H9 (cell line): ENCODE measurements around the gene SETBP1. TPM values are rescaled to one million over a fixed set of nuclear protein-coding genes. Genes with fewer than 3 reads are reported as not detected.

Experiments
- DNase-seq: peaks from one replicate; pipeline ENCODE4 v3.0.0-alpha.2; 2017
- H2AFZ ChIP-seq: one replicate; pipeline ENCODE4 v1.6.1; 2013; ENCODE audit warnings: mild to moderate bottlenecking, low read length, control low read depth, moderate library complexity
- H2AK5ac ChIP-seq: 2 replicates; pipeline ENCODE4 v1.6.1; 2013; ENCODE audit warnings: low read length, control low read depth, mixed read lengths; ENCODE audit not compliant: insufficient read length
- H2BK120ac ChIP-seq: one replicate; pipeline ENCODE4 v1.6.1; 2013; ENCODE audit warnings: low read depth, mild to moderate bottlenecking, low read length, control low read depth, inconsistent platforms; ENCODE audit not compliant: poor library complexity, severe bottlenecking
- H2BK12ac ChIP-seq: 2 replicates; pipeline ENCODE4 v1.6.1; 2013; ENCODE audit warnings: low read length, control low read depth, mixed read lengths, low read depth; ENCODE audit not compliant: insufficient read length
- H2BK15ac ChIP-seq: 2 replicates; pipeline ENCODE4 v1.6.1; 2013; ENCODE audit warnings: low read depth, low read length, control low read depth
- H2BK20ac ChIP-seq: one replicate; pipeline ENCODE4 v1.6.1; 2013; ENCODE audit warnings: low read depth, mild to moderate bottlenecking, low read length, control low read depth, inconsistent platforms; ENCODE audit not compliant: poor library complexity, severe bottlenecking
- H2BK5ac ChIP-seq: 2 replicates; pipeline ENCODE4 v1.6.1; 2013; ENCODE audit warnings: low read length, control low read depth, mixed read lengths; ENCODE audit not compliant: insufficient read length
- H3K14ac ChIP-seq: 2 replicates; pipeline ENCODE4 v1.6.1; 2013; ENCODE audit warnings: low read length, control low read depth; ENCODE audit not compliant: insufficient read depth
- H3K18ac ChIP-seq: 2 replicates; pipeline ENCODE4 v1.6.1; 2013; ENCODE audit warnings: low read depth, mild to moderate bottlenecking, mixed read lengths, low read length, control low read depth; ENCODE audit not compliant: insufficient read length
- H3K23ac ChIP-seq: 2 replicates; pipeline ENCODE4 v1.6.1; 2013; ENCODE audit warnings: low read length, control low read depth, mixed read lengths, low read depth; ENCODE audit not compliant: insufficient read length
- H3K23me2 ChIP-seq: 2 replicates; pipeline ENCODE4 v1.6.1; 2013; ENCODE audit warnings: low read depth, mild to moderate bottlenecking, mixed read lengths, low read length, control low read depth; ENCODE audit not compliant: insufficient read length, poor library complexity, severe bottlenecking
- H3K27ac ChIP-seq: 2 replicates; pipeline ENCODE4 v1.5.1; 2013; ENCODE audit warnings: low read length, control low read depth, mixed read lengths, low read depth; ENCODE audit not compliant: insufficient read length
- H3K27me3 ChIP-seq: 2 replicates; pipeline ENCODE4 v1.6.1; 2013; ENCODE audit warnings: low read length, control low read depth, inconsistent platforms; ENCODE audit not compliant: insufficient read depth
- H3K4ac ChIP-seq: 2 replicates; pipeline ENCODE4 v1.6.1; 2013; ENCODE audit warnings: low read depth, mild to moderate bottlenecking, control low read depth, inconsistent platforms, low read length, moderate library complexity
- H3K4me1 ChIP-seq: 2 replicates; pipeline ENCODE4 v1.6.1; 2013; ENCODE audit warnings: low read length, control low read depth, inconsistent platforms; ENCODE audit not compliant: insufficient read depth
- H3K4me2 ChIP-seq: 2 replicates; pipeline ENCODE4 v1.6.1; 2013; ENCODE audit warnings: low read length, control low read depth, mixed read lengths; ENCODE audit not compliant: insufficient read length, insufficient read depth
- H3K56ac ChIP-seq: 2 replicates; pipeline ENCODE4 v1.6.1; 2013; ENCODE audit warnings: low read depth, mild to moderate bottlenecking, mixed read lengths, low read length, control low read depth; ENCODE audit not compliant: insufficient read length
- H3K79me1 ChIP-seq: 2 replicates; pipeline ENCODE4 v1.6.1; 2013; ENCODE audit warnings: low read depth, mild to moderate bottlenecking, moderate library complexity, low read length, control low read depth, inconsistent platforms; ENCODE audit not compliant: insufficient read depth, poor library complexity, severe bottlenecking
- H3K79me2 ChIP-seq: 2 replicates; pipeline ENCODE4 v1.6.1; 2013; ENCODE audit warnings: low read length, control low read depth, inconsistent platforms; ENCODE audit not compliant: insufficient read depth
- H3K9ac ChIP-seq: 2 replicates; pipeline ENCODE4 v1.6.1; 2013; ENCODE audit warnings: low read length, control low read depth, mixed read lengths; ENCODE audit not compliant: insufficient read length; ENCODE audit errors: extremely low read depth
- H3K9me3 ChIP-seq: one replicate; pipeline ENCODE4 v1.6.1; 2013; ENCODE audit warnings: low read depth, low read length, inconsistent platforms; ENCODE audit not compliant: control insufficient read depth
- H3T11ph ChIP-seq: one replicate; pipeline ENCODE4 v1.6.1; 2013; ENCODE audit warnings: mild to moderate bottlenecking, low read length, control low read depth, inconsistent platforms
- H4K20me1 ChIP-seq: one replicate; pipeline ENCODE4 v1.6.1; 2013; ENCODE audit not compliant: control insufficient read depth, insufficient read length, insufficient read depth
- H4K5ac ChIP-seq: 2 replicates; pipeline ENCODE4 v1.6.1; 2013; ENCODE audit warnings: low read depth, mild to moderate bottlenecking, mixed read lengths, low read length, control low read depth; ENCODE audit not compliant: insufficient read length
- H4K8ac ChIP-seq: replicated peaks from 2 replicates; pipeline ENCODE4 v1.6.1; 2013; ENCODE audit warnings: low read length, control low read depth, mixed read lengths, low read depth; ENCODE audit not compliant: insufficient read length
- H4K91ac ChIP-seq: 2 replicates; pipeline ENCODE4 v1.6.1; 2013; ENCODE audit warnings: low read depth, mild to moderate bottlenecking, moderate library complexity, mixed read lengths, low read length, control low read depth; ENCODE audit not compliant: insufficient read length
- H3K27ac Mint-ChIP-seq, 3 experiments: 2 replicates in 2 of 3; 3 replicates in 1 of 3; pipeline ENCODE4 v1.8.0; 2020 to 2021; ENCODE audit warnings: mixed read lengths in 3 of 3, mild to moderate bottlenecking in 1 of 3, moderate library complexity in 1 of 3
- H3K27me3 Mint-ChIP-seq: 2 replicates; pipeline ENCODE4 v1.8.0; 2021; ENCODE audit warnings: low read depth, mild to moderate bottlenecking, moderate library complexity, mixed read lengths
- H3K36me3 Mint-ChIP-seq, 3 experiments: 2 replicates in 2 of 3; 3 replicates in 1 of 3; pipeline ENCODE4 v1.8.0; 2020 to 2021; ENCODE audit warnings: low read depth in 3 of 3, mixed read lengths in 3 of 3; ENCODE audit not compliant: insufficient read depth in 1 of 3
- H3K4me1 Mint-ChIP-seq, 2 experiments: 2 replicates each; pipeline ENCODE4 v1.8.0; 2020; ENCODE audit warnings: mixed read lengths in 2 of 2
- H3K4me3 Mint-ChIP-seq, 2 experiments: 2 replicates in 1 of 2; 3 replicates in 1 of 2; pipeline ENCODE4 v1.8.0; 2020 to 2021; ENCODE audit warnings: mild to moderate bottlenecking in 2 of 2, mixed read lengths in 2 of 2, moderate library complexity in 1 of 2
- H3K9me3 Mint-ChIP-seq, 2 experiments: 2 replicates in 1 of 2; 3 replicates in 1 of 2; pipeline ENCODE4 v1.8.0; 2020; ENCODE audit warnings: mild to moderate bottlenecking in 2 of 2, mixed read lengths in 2 of 2, moderate library complexity in 1 of 2
- CTCF ChIP-seq: fragments of 200-600 bp; sonication (generic); conservative IDR thresholded peaks from 3 replicates; pipeline ENCODE4 v1.8.0; 2021; ENCODE audit warnings: antibody characterized with exemption, mild to moderate bottlenecking
- WGBS: extraction: QIAGEN DNeasy Blood & Tissue Kit; methylation state at CpG from one replicate; pipeline ENCODE4 v1.1.7; 2013; ENCODE audit warnings: missing lambda C conversion rate, low lambda C conversion rate, mixed read lengths; ENCODE audit not compliant: insufficient read length; ENCODE audit errors: extremely low coverage; 5-methylcytosine and 5-hydroxymethylcytosine counted together
- total RNA-seq: library from RNA; stranded (reverse); gene quantifications from 2 replicates; pipeline ENCODE4 v1.2.1, GENCODE V29; 2021

SETBP1 gene
- total RNA-seq, 1 experiment from 2014 or later: 4.6 TPM

- Histone ChIP-seq H3K14ac (no peak overlapping the region), H2AFZ (no peak overlapping the region), H3K79me1 (peaks cover 3% of the 10 kb centered on the region), H3T11ph (no peak overlapping the region), H2BK120ac (no peak overlapping the region), H2BK15ac (no peak overlapping the region), H2AK5ac (no peak overlapping the region), H3K56ac (no peak overlapping the region), H3K4ac (no peak overlapping the region), H3K4me2 (peak overlapping the region; percentile 82), H3K23me2 (peaks cover 12% of the 10 kb centered on the region), H2BK20ac (no peak overlapping the region), H3K23ac (no peak overlapping the region), H2BK5ac (no peak overlapping the region), H4K8ac (no peak overlapping the region), H4K91ac (no peak overlapping the region), H3K9me3 (no peaks in the 10 kb centered on the region), H3K4me1 (peaks cover 4% of the 10 kb centered on the region; the same call in 1 of the 2 replicates), H3K79me2 (no peaks in the 10 kb centered on the region), H3K9ac (peak overlapping the region; percentile 6), H3K27ac (no peak overlapping the region), H4K5ac (no peak overlapping the region), H3K18ac (no peak overlapping the region), H2BK12ac (no peak overlapping the region), H3K27me3 (peaks cover 9% of the 10 kb centered on the region; the same call in 1 of the 2 replicates), H4K20me1 (no peaks in the 10 kb centered on the region)
- peaks cover 16% of the 10 kb centered on the region for H3K27me3 Mint-ChIP-seq
- no peak for TF ChIP-seq CTCF
- no peaks in the 10 kb centered on the region for H3K36me3 Mint-ChIP-seq
- no peaks in the 10 kb centered on the region for H3K9me3 Mint-ChIP-seq
- peak; percentile 51 for DNase-seq
- peaks cover 8% of the 10 kb centered on the region in 2 experiments; a peak in 2 of 4 replicates for H3K4me1 Mint-ChIP-seq
- no peak overlapping the region for H3K4me3 Mint-ChIP-seq
- H3K27ac Mint-ChIP-seq: no peak overlapping the region
- no CpG with 5 or more reads among the region's 12 CpGs for WGBS
Observed at GRCh38 chr18:44682201-44682870, 1.6 kb downstream of the SETBP1 start.
